Panc1 (cell line): Measurements from ENCODE around the gene SLC48A1. TPM values are rescaled to one million over a fixed set of nuclear protein-coding genes. Genes with fewer than 3 reads are reported as not detected.

Source experiments
- ATAC-seq: fragments of 200-7000 bp; cut with Tn5 transposase; 2 replicates; pipeline ENCODE4 v1.9.1; 2020; ENCODE audit warnings: mild to moderate bottlenecking, moderate library complexity
- BruUV-seq: library from RNA; stranded (reverse); fragments of 400-500 nt; replicated peaks from 2 replicates; lab custom pipeline; 2021; lab: Mats Ljungman, UMichigan
- CTCF ChIA-PET: fragments of 300-600 bp; sonication (Branson Sonifier 250); formaldehyde crosslinking; loops from one replicate; lab custom pipeline; 2022; ENCODE audit warnings: antibody characterized with exemption; lab: Charles Lee
- POLR2A ChIA-PET: fragments of 300-600 bp; sonication (Branson Sonifier 250); formaldehyde crosslinking; loops from one replicate; lab custom pipeline; 2022; ENCODE audit warnings: antibody characterized with exemption; lab: Charles Lee
- DNase-seq: peaks from one replicate; pipeline ENCODE4 v3.0.0-alpha.2; 2010; ENCODE audit warnings: low read depth, low spot score
- H3K27ac ChIP-seq: 2 replicates; pipeline ENCODE4 v1.5.1; 2011; ENCODE audit warnings: mild to moderate bottlenecking, low read length, inconsistent platforms
- H3K27me3 ChIP-seq: fragments of 200-500 bp; sonication (Bioruptor generic); 2 replicates; pipeline ENCODE4 v1.6.0; 2014; ENCODE audit warnings: low read length, inconsistent platforms; ENCODE audit not compliant: control insufficient read depth, insufficient read depth
- H3K36me3 ChIP-seq: fragments of 200-500 bp; sonication (Bioruptor generic); 2 replicates; pipeline ENCODE4 v1.5.1; 2014; ENCODE audit warnings: inconsistent platforms, mild to moderate bottlenecking, low read length, moderate library complexity; ENCODE audit not compliant: control insufficient read depth, insufficient read depth
- H3K4me1 ChIP-seq: 2 replicates; pipeline ENCODE4 v1.5.1; 2011; ENCODE audit warnings: inconsistent platforms, mild to moderate bottlenecking, low read length, moderate library complexity; ENCODE audit not compliant: control insufficient read depth, insufficient read depth
- H3K4me3 ChIP-seq, 2 experiments: 2 replicates each; pipeline ENCODE4 v1.5.1; 2011 to 2012; ENCODE audit warnings: low read depth in 2 of 2, low read length in 2 of 2, mild to moderate bottlenecking in 2 of 2, inconsistent platforms in 1 of 2, moderate library complexity in 1 of 2
- H3K9me3 ChIP-seq: fragments of 200-500 bp; sonication (Bioruptor generic); 2 replicates; pipeline ENCODE4 v1.5.1; 2014; ENCODE audit warnings: low read depth, mild to moderate bottlenecking, inconsistent platforms, low read length, moderate library complexity; ENCODE audit not compliant: control insufficient read depth, insufficient read depth
- CTCF ChIP-seq: fragments of 450-650 bp; IDR thresholded peaks from 2 replicates; pipeline ENCODE4 v1.5.1; 2017; ENCODE audit warnings: mild to moderate bottlenecking
- POLR2AphosphoS5 ChIP-seq: IDR thresholded peaks from 2 replicates; pipeline ENCODE4 v1.6.1; 2012; ENCODE audit warnings: mild to moderate bottlenecking, low read depth, low read length, moderate library complexity
- REST ChIP-seq, 2 experiments: IDR thresholded peaks; 2 replicates each; pipeline ENCODE4 v1.6.1; 2011 to 2012; ENCODE audit warnings: low read depth in 2 of 2, control low read depth in 1 of 2, low read length in 1 of 2, mild to moderate bottlenecking in 1 of 2, moderate library complexity in 1 of 2; ENCODE audit not compliant: insufficient read depth in 1 of 2
- SIN3A ChIP-seq: IDR thresholded peaks from 2 replicates; pipeline ENCODE4 v1.6.1; 2012; ENCODE audit warnings: low read depth, mild to moderate bottlenecking, low read length, moderate library complexity, borderline replicate concordance; ENCODE audit not compliant: insufficient read depth
- TCF7L2 ChIP-seq: IDR thresholded peaks from 2 replicates; pipeline ENCODE4 v1.6.1; 2011; ENCODE audit warnings: mild to moderate bottlenecking, low read depth, low read length, inconsistent platforms
- in situ Hi-C: cut with HindIII; loops from 2 replicates; pipeline ENCODE4 v1.10.0; 2016; ENCODE audit warnings: low sequenced_read_pairs, low pct_unique_long_range_greater_than_20kb
- intact Hi-C: fragments of 100-400 bp; cut with micrococcal nuclease; formaldehyde crosslinking; loops from one replicate; pipeline ENCODE4 v1.10.0; 2022; ENCODE audit not compliant: unreplicated experiment
- total RNA-seq: library from RNA; stranded (reverse); gene quantifications from one replicate; pipeline ENCODE4 v1.2.1, GENCODE V29; 2021; ENCODE audit not compliant: unreplicated experiment

Gene SLC48A1
- total RNA-seq, 1 experiment from 2014 or later = 32.0 TPM

DNA sequence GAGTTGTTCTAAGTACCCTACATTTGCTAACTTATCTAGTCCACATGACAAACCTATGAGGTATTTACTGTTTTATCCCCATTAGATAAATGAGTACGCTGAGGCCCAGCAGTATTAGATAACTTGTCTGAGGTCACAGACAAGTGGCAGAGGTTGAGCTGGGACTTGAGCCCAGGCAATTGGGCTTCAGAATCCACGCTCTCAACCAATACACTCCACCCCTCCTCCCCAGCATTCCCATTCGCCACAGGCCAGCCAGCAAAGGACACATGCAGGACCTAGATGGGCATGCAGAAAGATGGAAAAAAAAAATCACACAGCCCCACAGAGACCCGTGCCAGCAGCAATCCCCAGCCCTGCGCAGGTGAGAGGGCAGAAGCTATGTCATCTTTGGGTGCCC lies 34.3 kb downstream of the SLC48A1 start:
- H3K4me1 ChIP-seq = peaks cover 70% of the 10 kb centered on the region
- no peak overlapping the region; the same call in 1 of the 2 replicates for H3K27ac ChIP-seq
- no peak for TF ChIP-seq SIN3A
- no peak for TF ChIP-seq POLR2AphosphoS5
- TF ChIP-seq REST (IDR thresholded peaks at IDR 0.05; ENCODE audit: insufficient read depth in 1 of 2, low read depth in 2 of 2, low read length in 1 of 2) = no peak
- TF ChIP-seq CTCF = no peak
- TF ChIP-seq TCF7L2 = no peak
- ChIA-PET POLR2A (interaction anchor here (0.6 to 0.9 kb wide), 2 partner anchors 9 to 64 kb away, joined by 3 to 11 read pairs; no protein-coding TSS in a partner anchor), CTCF (interaction anchor here (1.1 kb wide), 1 partner anchor 32 kb away, joined by 4 read pairs; no protein-coding TSS in a partner anchor)
- in situ Hi-C loops (no loop called here), intact Hi-C loops (no loop called here)
- ATAC-seq (no peak), DNase-seq (no peak)
- no peaks in the 10 kb centered on the region for H3K9me3 ChIP-seq
- H3K4me3 ChIP-seq = no peak overlapping the region
- no TSS peak for BruUV-seq
- H3K36me3 ChIP-seq = peaks cover 2% of the 10 kb centered on the region; the same call in 1 of the 2 replicates
- no peaks in the 10 kb centered on the region for H3K27me3 ChIP-seq

DNA sequence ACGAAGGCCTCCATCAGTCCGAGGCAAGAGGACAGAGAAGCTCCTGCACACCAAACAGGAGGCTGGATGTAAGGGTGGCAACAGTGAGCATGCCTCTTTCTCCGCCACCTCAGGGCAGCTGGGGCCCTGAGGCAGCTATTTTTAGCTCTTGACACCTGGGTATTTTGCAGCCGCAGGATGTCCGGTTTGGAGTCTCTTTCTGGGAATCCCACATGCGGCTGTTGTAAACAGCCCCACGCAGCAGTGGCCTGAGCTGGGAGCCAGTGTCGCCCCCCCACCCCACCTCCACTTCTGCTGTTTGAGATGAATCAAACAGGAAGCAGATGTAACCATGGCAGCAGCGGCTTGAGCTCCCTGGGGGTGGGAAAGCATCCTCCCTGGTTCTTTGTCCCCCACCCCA lies 35.0 kb downstream of the SLC48A1 start:
- TF ChIP-seq SIN3A (no peak), REST (IDR thresholded peaks at IDR 0.05; ENCODE audit: insufficient read depth in 1 of 2, low read depth in 2 of 2, low read length in 1 of 2) (no peak), TCF7L2 (no peak), CTCF (no peak)
- no TSS peak for BruUV-seq
- Histone ChIP-seq H3K4me1 (peaks cover 66% of the 10 kb centered on the region), H3K27me3 (no peaks in the 10 kb centered on the region), H3K4me3 (no peak overlapping the region), H3K9me3 (no peaks in the 10 kb centered on the region), H3K36me3 (peaks cover 2% of the 10 kb centered on the region; the same call in 1 of the 2 replicates), H3K27ac (peak overlapping the region; percentile 61)
- ATAC-seq = no peak
- intact Hi-C loops (no loop called here), in situ Hi-C loops (no loop called here)
- no peak for DNase-seq
- ChIA-PET POLR2A (interaction anchor here (0.6 to 0.9 kb wide), 2 partner anchors 9 to 64 kb away, joined by 3 to 11 read pairs; no protein-coding TSS in a partner anchor), CTCF (interaction anchor here (0.6 to 1.1 kb wide), 2 partner anchors 31 to 63 kb away, joined by 4 read pairs; no protein-coding TSS in a partner anchor)
